Stimulated activated naive CD8-positive, alpha-beta T cell treated with anti-CD3 and anti-CD28 coated beads, Interleukin-15, Interleukin-2, amounts not matched to agents 100 ng/mL and 50 ng/mL, for 24 hours (primary cell): Measurements from ENCODE around the gene ELMOD3.
"Not testable (repeated sequence)": the region's sequence is repeated elsewhere in the genome, so short reads cannot be mapped to it uniquely, and the experiment has no call there.

Experiments used
- H3K27ac Mint-ChIP-seq: one replicate; pipeline ENCODE4 v1.8.0; 2021; ENCODE audit warnings: mild to moderate bottlenecking, mixed read lengths
- H3K27me3 Mint-ChIP-seq: one replicate; pipeline ENCODE4 v1.8.0; 2021; ENCODE audit warnings: mixed read lengths
- H3K36me3 Mint-ChIP-seq: one replicate; pipeline ENCODE4 v1.8.0; 2021; ENCODE audit warnings: low read depth, mixed read lengths
- H3K4me1 Mint-ChIP-seq: one replicate; pipeline ENCODE4 v1.8.0; 2021; ENCODE audit warnings: low read depth, mixed read lengths
- H3K4me3 Mint-ChIP-seq: one replicate; pipeline ENCODE4 v1.8.0; 2021; ENCODE audit warnings: mild to moderate bottlenecking, mixed read lengths
- H3K9me3 Mint-ChIP-seq: one replicate; pipeline ENCODE4 v1.8.0; 2021; ENCODE audit warnings: mixed read lengths

ELMOD3 gene

GRCh38 chr2:85429924-85430289 lies 75.3 kb downstream of the ELMOD3 start:
- Mint-ChIP-seq H3K4me3 (no peak overlapping the region), H3K4me1 (no peaks in the 10 kb centered on the region), H3K27ac (no peak overlapping the region), H3K27me3 (no peaks in the 10 kb centered on the region), H3K9me3 (no peaks in the 10 kb centered on the region), H3K36me3 (no peaks in the 10 kb centered on the region)

- no peaks in the 10 kb centered on the region for H3K36me3 Mint-ChIP-seq
- H3K27ac Mint-ChIP-seq = no peak overlapping the region
- H3K9me3 Mint-ChIP-seq = no peaks in the 10 kb centered on the region
- no peak overlapping the region for H3K4me3 Mint-ChIP-seq
- H3K27me3 Mint-ChIP-seq = no peaks in the 10 kb centered on the region
- no peaks in the 10 kb centered on the region for H3K4me1 Mint-ChIP-seq
Observed at GRCh38 chr2:85430752-85431569, 76.4 kb downstream of the ELMOD3 start.

GRCh38 chr2:85431570-85432205 lies 77.1 kb downstream of the ELMOD3 start:
- Mint-ChIP-seq H3K36me3 (no peaks in the 10 kb centered on the region), H3K27ac (no peak overlapping the region), H3K27me3 (no peaks in the 10 kb centered on the region), H3K4me3 (no peak overlapping the region), H3K4me1 (no peaks in the 10 kb centered on the region), H3K9me3 (no peaks in the 10 kb centered on the region)

- H3K4me1 Mint-ChIP-seq = peaks cover 14% of the 10 kb centered on the region
- H3K27me3 Mint-ChIP-seq = no peaks in the 10 kb centered on the region
- no peak overlapping the region for H3K27ac Mint-ChIP-seq
- H3K36me3 Mint-ChIP-seq = no peaks in the 10 kb centered on the region
- no peak overlapping the region for H3K4me3 Mint-ChIP-seq
- H3K9me3 Mint-ChIP-seq = no peaks in the 10 kb centered on the region
Observed at GRCh38 chr2:85433511-85434089, 79.0 kb downstream of the ELMOD3 start.

GRCh38 chr2:85434696-85435095 lies 80.1 kb downstream of the ELMOD3 start:
- H3K36me3 Mint-ChIP-seq = no peaks in the 10 kb centered on the region
- no peak overlapping the region for H3K27ac Mint-ChIP-seq
- no peaks in the 10 kb centered on the region for H3K27me3 Mint-ChIP-seq
- H3K4me3 Mint-ChIP-seq = no peak overlapping the region
- peaks cover 24% of the 10 kb centered on the region for H3K4me1 Mint-ChIP-seq
- H3K9me3 Mint-ChIP-seq = no peaks in the 10 kb centered on the region

GRCh38 chr2:85435220-85435958 lies 80.8 kb downstream of the ELMOD3 start:
- Mint-ChIP-seq H3K9me3 (no peaks in the 10 kb centered on the region), H3K4me1 (peaks cover 28% of the 10 kb centered on the region), H3K27ac (no peak overlapping the region), H3K27me3 (no peaks in the 10 kb centered on the region), H3K4me3 (no peak overlapping the region), H3K36me3 (no peaks in the 10 kb centered on the region)

- Mint-ChIP-seq H3K4me1 (peaks cover 28% of the 10 kb centered on the region), H3K9me3 (no peaks in the 10 kb centered on the region), H3K36me3 (no peaks in the 10 kb centered on the region), H3K27ac (peak overlapping the region; percentile 64), H3K4me3 (no peak overlapping the region), H3K27me3 (no peaks in the 10 kb centered on the region)
Observed at GRCh38 chr2:85435981-85436835, 81.6 kb downstream of the ELMOD3 start.

GRCh38 chr2:85436836-85437487 lies 82.4 kb downstream of the ELMOD3 start:
- H3K9me3 Mint-ChIP-seq = no peaks in the 10 kb centered on the region
- no peaks in the 10 kb centered on the region for H3K36me3 Mint-ChIP-seq
- H3K4me3 Mint-ChIP-seq = peak overlapping the region; percentile 77
- H3K27me3 Mint-ChIP-seq = no peaks in the 10 kb centered on the region
- peaks cover 28% of the 10 kb centered on the region for H3K4me1 Mint-ChIP-seq
- H3K27ac Mint-ChIP-seq = peak overlapping the region; percentile 98

GRCh38 chr2:85437488-85438200 lies 83.1 kb downstream of the ELMOD3 start:
- Mint-ChIP-seq H3K9me3 (no peaks in the 10 kb centered on the region), H3K4me3 (peak overlapping the region; percentile 85), H3K36me3 (no peaks in the 10 kb centered on the region), H3K4me1 (peaks cover 28% of the 10 kb centered on the region), H3K27ac (peak overlapping the region; percentile 98), H3K27me3 (no peaks in the 10 kb centered on the region)

GRCh38 chr2:85438201-85439024 lies 83.8 kb downstream of the ELMOD3 start:
- Mint-ChIP-seq H3K9me3 (no peaks in the 10 kb centered on the region), H3K36me3 (no peaks in the 10 kb centered on the region), H3K4me1 (peaks cover 28% of the 10 kb centered on the region), H3K4me3 (peak overlapping the region; percentile 85), H3K27me3 (no peaks in the 10 kb centered on the region), H3K27ac (peak overlapping the region; percentile 94)

- peaks cover 28% of the 10 kb centered on the region for H3K4me1 Mint-ChIP-seq
Observed at GRCh38 chr2:85439025-85439472, 84.5 kb downstream of the ELMOD3 start.

GRCh38 chr2:85439569-85439968 lies 85.0 kb downstream of the ELMOD3 start:
- H3K4me3 Mint-ChIP-seq = peak overlapping the region; percentile 77
- not testable (repeated sequence) for H3K36me3 Mint-ChIP-seq, H3K27me3 Mint-ChIP-seq, H3K9me3 Mint-ChIP-seq
- peaks cover 28% of the 10 kb centered on the region for H3K4me1 Mint-ChIP-seq
- H3K27ac Mint-ChIP-seq = peak overlapping the region; percentile 89

More at GRCh38 chr2:85439025-85439472, 84.5 kb downstream of the ELMOD3 start:
- Mint-ChIP-seq H3K4me3 (peak overlapping the region; percentile 77), H3K36me3 (no peaks in the 10 kb centered on the region), H3K27ac (peak overlapping the region; percentile 89), H3K9me3 (no peaks in the 10 kb centered on the region), H3K27me3 (no peaks in the 10 kb centered on the region)

GRCh38 chr2:85439986-85440385 lies 85.4 kb downstream of the ELMOD3 start:
- no peaks in the 10 kb centered on the region for H3K27me3 Mint-ChIP-seq
- peaks cover 28% of the 10 kb centered on the region for H3K4me1 Mint-ChIP-seq
- H3K4me3 Mint-ChIP-seq = peak overlapping the region; percentile 77
- no peaks in the 10 kb centered on the region for H3K9me3 Mint-ChIP-seq
- H3K36me3 Mint-ChIP-seq = no peaks in the 10 kb centered on the region
- peak overlapping the region; percentile 89 for H3K27ac Mint-ChIP-seq
